GM19351 (cell line): ENCODE results near the gene CTSL.
"Not testable (repeated sequence)": the region's sequence is repeated elsewhere in the genome, so short reads cannot be mapped to it uniquely, and the experiment has no call there.

Experiments
- ATAC-seq: cut with Tn5 transposase; IDR thresholded peaks from one replicate; pipeline ENCODE4 v1.9.1; 2021; ENCODE audit warnings: mild to moderate bottlenecking, moderate library complexity; ENCODE audit not compliant: unreplicated experiment

The CTSL gene

GRCh38 chr9:87718852-87719612 lies 6.9 kb upstream of the CTSL start:
- ATAC-seq, result no peak

- no peak for ATAC-seq
These were observed 5.7 kb upstream of the CTSL start for GRCh38 chr9:87720173-87720572.

GRCh38 chr9:87722393-87723088 lies 3.4 kb upstream of the CTSL start:
- ATAC-seq, result peak; percentile 45

GRCh38 chr9:87725356-87725899 lies 491 bp upstream of the CTSL start:
- ATAC-seq, result no peak

- no peak for ATAC-seq
These were observed 3.3 kb downstream of the CTSL start for GRCh38 chr9:87729246-87729645.

- no peak for ATAC-seq
These were observed 5.4 kb downstream of the CTSL start for GRCh38 chr9:87731321-87731720.

GRCh38 chr9:87732344-87732743 lies 6.4 kb downstream of the CTSL start:
- no peak for ATAC-seq

GRCh38 chr9:87732756-87733155 lies 6.8 kb downstream of the CTSL start:
- no peak for ATAC-seq

GRCh38 chr9:87733273-87734052 lies 7.5 kb downstream of the CTSL start:
- ATAC-seq, result no peak

- no peak for ATAC-seq
These were observed 8.2 kb downstream of the CTSL start for GRCh38 chr9:87734106-87734505.

GRCh38 chr9:87739546-87739945 lies 13.6 kb downstream of the CTSL start:
- ATAC-seq, result no peak

GRCh38 chr9:87740209-87740608 lies 14.3 kb downstream of the CTSL start:
- ATAC-seq, result no peak

- no peak for ATAC-seq
These were observed 15.4 kb downstream of the CTSL start for GRCh38 chr9:87741326-87741725.

GRCh38 chr9:87741891-87742290 lies 16.0 kb downstream of the CTSL start:
- ATAC-seq, result no peak

GRCh38 chr9:87742813-87743428 lies 17.0 kb downstream of the CTSL start:
- ATAC-seq, result no peak

GRCh38 chr9:87744247-87744646 lies 18.3 kb downstream of the CTSL start:
- ATAC-seq, result not testable (repeated sequence)

GRCh38 chr9:87746186-87746585 lies 20.3 kb downstream of the CTSL start:
- ATAC-seq, result no peak

- ATAC-seq, result no peak
These were observed 23.0 kb downstream of the CTSL start for GRCh38 chr9:87748881-87749280.

- ATAC-seq, result no peak
These were observed 23.6 kb downstream of the CTSL start for GRCh38 chr9:87749335-87750035.

GRCh38 chr9:87750726-87751125 lies 24.8 kb downstream of the CTSL start:
- ATAC-seq, result no peak
